Sigmoid colon (tissue), 7 donors: ENCODE measurements around the gene TMEM119. TPM values are rescaled to one million over a fixed set of nuclear protein-coding genes. Genes with fewer than 3 reads are reported as not detected.

Source experiments
- DNase-seq: peaks from one replicate; pipeline ENCODE4 v3.0.0-alpha.2; 2019
- H3K27ac ChIP-seq, 4 donors: fragments of 200-600 bp; sonication (generic); one replicate each; pipeline ENCODE4 v1.5.1; 2016 to 2019; ENCODE audit warnings: mild to moderate bottlenecking in 1 of 4
- H3K27me3 ChIP-seq, 3 donors: fragments of 200-600 bp; sonication (generic); one replicate each; pipeline ENCODE4 v1.5.1; 2019; ENCODE audit warnings: mild to moderate bottlenecking in 1 of 3
- H3K36me3 ChIP-seq, 4 donors: fragments of 200-600 bp; sonication (generic); one replicate each; pipeline ENCODE4 v1.5.1; 2016 to 2019
- H3K4me1 ChIP-seq, 4 donors: fragments of 200-600 bp; sonication (generic); one replicate each; pipeline ENCODE4 v1.5.1; 2017 to 2019
- H3K4me3 ChIP-seq, 4 donors: fragments of 200-600 bp; sonication (generic); one replicate each; pipeline ENCODE4 v1.5.1; 2017 to 2019; ENCODE audit warnings: mild to moderate bottlenecking in 2 of 4, moderate library complexity in 1 of 4
- H3K9me3 ChIP-seq, 4 donors: fragments of 200-600 bp in 3 of 4; sonication (generic) in 3 of 4; one replicate each; pipeline versions ENCODE4 v1.5.1 to v1.6.1; 2013 to 2019
- CTCF ChIP-seq, 4 experiments: fragments of 450-650 bp in 3 of 4; fragments of 200-600 bp in 1 of 4; IDR thresholded peaks; one replicate each; pipeline ENCODE4 v1.5.1; 2016 to 2019; ENCODE audit warnings: antibody characterized with exemption in 4 of 4, mild to moderate bottlenecking in 3 of 4, moderate library complexity in 2 of 4
- EP300 ChIP-seq, 4 donors: sonication (generic); formaldehyde crosslinking; IDR thresholded peaks; one replicate each; pipeline ENCODE4 v1.6.1; 2017; ENCODE audit warnings: antibody characterized with exemption in 4 of 4
- POLR2A ChIP-seq, 2 donors: fragments of 450-650 bp; IDR thresholded peaks; one replicate each; pipeline ENCODE4 v1.6.1; 2016; ENCODE audit warnings: antibody characterized with exemption in 2 of 2, mild to moderate bottlenecking in 2 of 2, moderate library complexity in 2 of 2
- POLR2AphosphoS5 ChIP-seq, 4 donors: sonication (generic); formaldehyde crosslinking; IDR thresholded peaks; one replicate each; pipeline ENCODE4 v1.6.1; 2017; ENCODE audit warnings: antibody characterized with exemption in 4 of 4
- WGBS, 2 donors: extraction: QIAGEN DNeasy Blood & Tissue Kit; methylation state at CpG; one replicate each; pipeline ENCODE4 v1.1.7; 2013; 5-methylcytosine and 5-hydroxymethylcytosine counted together
- intact Hi-C: fragments of 100-400 bp; cut with DNase I; formaldehyde crosslinking; loops from one replicate; pipeline ENCODE4 v1.15.1; 2023
- polyA plus RNA-seq, 3 donors: library from polyadenylated mRNA; stranded (reverse); fragments of 200-250 nt; gene quantifications; one replicate each; pipeline ENCODE4 v1.2.3, GENCODE V29; 2013
- total RNA-seq, 4 donors: library from RNA; depleted of rRNA; stranded (reverse); fragments of >200 nt; gene quantifications; one replicate each; pipeline ENCODE4 v1.1.0, GENCODE V29; 2016
- donor health status: healthy with polysubstance abuse.
- donor health status: Bipolar disorder and iron deficiency.
- donor health status: healthy.

TMEM119 gene
- total and polyA plus RNA-seq, 7 donors: 0.95 to 16.9 (median 6.3) TPM

GRCh38 chr12:108627134-108627920 lies 29.4 kb upstream of the TMEM119 start:
- no peak for TF ChIP-seq POLR2AphosphoS5 (IDR thresholded peaks at IDR 0.05)
- DNase-seq: no peak
- H3K9me3 ChIP-seq: no peaks in the 10 kb centered on the region
- H3K4me1 ChIP-seq: peaks cover 0 to 39% (median 18%) of the 10 kb centered on the region in 4 donors
- 91 to 94% methylated on average over 8 of the region's 8 CpGs for WGBS, 2 donors
- intact Hi-C loops: no loop called here
- no peaks in the 10 kb centered on the region for H3K36me3 ChIP-seq
- no peak overlapping the region for H3K27ac ChIP-seq
- no peak overlapping the region for H3K4me3 ChIP-seq
- no peaks in the 10 kb centered on the region for H3K27me3 ChIP-seq

DNA sequence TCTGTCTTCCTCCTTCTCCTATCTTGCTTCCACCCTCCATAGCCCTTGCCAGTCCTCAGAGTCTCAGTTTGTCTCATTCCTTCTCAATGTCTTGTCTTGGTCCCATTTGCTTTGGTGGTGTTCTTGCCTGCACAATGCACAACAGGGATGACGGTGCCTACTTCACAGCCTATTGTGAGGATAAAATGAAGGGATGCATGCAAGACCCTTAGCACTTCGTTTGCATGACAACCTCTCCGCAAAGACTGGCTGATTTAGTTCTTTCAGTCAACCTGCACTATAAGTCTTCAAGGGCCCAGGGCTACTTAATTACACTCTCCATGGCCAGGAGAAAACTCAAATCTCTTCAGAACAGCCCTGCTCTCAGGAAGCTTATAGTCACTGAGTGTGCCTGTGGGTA lies 27.3 kb upstream of the TMEM119 start:
- Histone ChIP-seq H3K9me3 (no peaks in the 10 kb centered on the region), H3K36me3 (no peaks in the 10 kb centered on the region), H3K27ac (no peak overlapping the region), H3K4me3 (no peak overlapping the region), H3K27me3 (no peaks in the 10 kb centered on the region), H3K4me1 (peaks cover 0 to 21% (median 13%) of the 10 kb centered on the region in 4 donors)
- TF ChIP-seq POLR2AphosphoS5 (IDR thresholded peaks at IDR 0.05): no peak
- no peak for TF ChIP-seq EP300 (IDR thresholded peaks at IDR 0.05)
- TF ChIP-seq CTCF (IDR thresholded peaks at IDR 0.05): no peak
- TF ChIP-seq POLR2A (IDR thresholded peaks at IDR 0.05): no peak
- 87 to 89% methylated on average over 3 of the region's 3 CpGs for WGBS, 2 donors
- no peak for DNase-seq
- intact Hi-C loops: no loop called here

- WGBS, 2 donors: 96 to 98% methylated on average over 8 of the region's 8 CpGs
- intact Hi-C loops: no loop called here
- Histone ChIP-seq H3K27ac (no peak overlapping the region), H3K4me3 (no peak overlapping the region), H3K36me3 (no peaks in the 10 kb centered on the region), H3K4me1 (peaks cover 0 to 4% (median 1%) of the 10 kb centered on the region in 4 donors), H3K9me3 (no peaks in the 10 kb centered on the region), H3K27me3 (no peaks in the 10 kb centered on the region)
- no peak for DNase-seq
- TF ChIP-seq POLR2A (IDR thresholded peaks at IDR 0.05) (no peak), CTCF (IDR thresholded peaks at IDR 0.05) (no peak), EP300 (IDR thresholded peaks at IDR 0.05) (no peak), POLR2AphosphoS5 (IDR thresholded peaks at IDR 0.05) (no peak)
Observed at GRCh38 chr12:108623577-108623976, 25.7 kb upstream of the TMEM119 start.

GRCh38 chr12:108622921-108623514 lies 25.1 kb upstream of the TMEM119 start:
- H3K9me3 ChIP-seq: no peaks in the 10 kb centered on the region
- no peaks in the 10 kb centered on the region for H3K36me3 ChIP-seq
- no peak overlapping the region for H3K27ac ChIP-seq
- no peak for DNase-seq
- intact Hi-C loops: no loop called here
- no peaks in the 10 kb centered on the region for H3K27me3 ChIP-seq
- 92 to 94% methylated on average over 14 of the region's 14 CpGs for WGBS, 2 donors
- no peak overlapping the region for H3K4me3 ChIP-seq
- H3K4me1 ChIP-seq: peaks cover 0 to 5% (median 3%) of the 10 kb centered on the region in 4 donors
- no peak for TF ChIP-seq POLR2AphosphoS5 (IDR thresholded peaks at IDR 0.05)
- no peak for TF ChIP-seq POLR2A (IDR thresholded peaks at IDR 0.05)
- TF ChIP-seq CTCF (IDR thresholded peaks at IDR 0.05): no peak
- no peak for TF ChIP-seq EP300 (IDR thresholded peaks at IDR 0.05)

DNA sequence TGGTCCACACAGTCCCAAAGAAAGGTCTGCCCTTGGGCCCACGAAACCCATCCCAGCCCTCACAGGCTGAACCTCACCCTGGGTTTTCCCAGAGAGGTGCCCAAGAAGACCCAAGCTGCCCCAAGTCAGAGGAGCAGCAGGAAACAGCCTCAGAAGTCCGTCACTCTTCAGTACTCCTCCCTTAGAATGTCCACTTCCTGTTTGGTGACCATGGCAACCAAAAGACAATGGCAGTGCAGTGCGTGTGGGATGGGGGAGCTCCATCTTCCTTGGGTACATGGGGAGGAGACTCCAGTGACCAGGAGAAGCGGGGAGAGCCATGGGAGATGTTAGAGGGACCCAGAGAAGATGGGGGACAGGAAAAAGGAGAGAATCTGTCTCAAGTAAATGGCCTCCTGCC lies 24.5 kb upstream of the TMEM119 start:
- Histone ChIP-seq H3K4me1 (peaks cover 0 to 8% (median 7%) of the 10 kb centered on the region in 4 donors), H3K27ac (no peak overlapping the region), H3K4me3 (no peak overlapping the region), H3K9me3 (no peaks in the 10 kb centered on the region), H3K27me3 (no peaks in the 10 kb centered on the region), H3K36me3 (no peaks in the 10 kb centered on the region)
- no peak for TF ChIP-seq EP300 (IDR thresholded peaks at IDR 0.05)
- DNase-seq: no peak
- WGBS, 2 donors: 39 to 54% methylated on average over 4 of the region's 4 CpGs
- intact Hi-C loops: no loop called here
